Fibroblast of pulmonary artery (primary cell): ENCODE results near the gene STRA8.

Experiments
- DNase-seq: peaks from one replicate; pipeline ENCODE4 v3.0.0-alpha.2; 2010; ENCODE audit warnings: low read depth
- H3K4me3 ChIP-seq: replicated peaks from 2 replicates; pipeline ENCODE4 v1.5.1; 2011; ENCODE audit warnings: low read depth, mild to moderate bottlenecking, control low read depth, low read length, moderate library complexity
- CTCF ChIP-seq: IDR thresholded peaks from 2 replicates; pipeline ENCODE4 v1.5.1; 2011; ENCODE audit warnings: mild to moderate bottlenecking, control low read depth, low read length, inconsistent platforms; ENCODE audit errors: missing control alignments

Gene STRA8

DNA sequence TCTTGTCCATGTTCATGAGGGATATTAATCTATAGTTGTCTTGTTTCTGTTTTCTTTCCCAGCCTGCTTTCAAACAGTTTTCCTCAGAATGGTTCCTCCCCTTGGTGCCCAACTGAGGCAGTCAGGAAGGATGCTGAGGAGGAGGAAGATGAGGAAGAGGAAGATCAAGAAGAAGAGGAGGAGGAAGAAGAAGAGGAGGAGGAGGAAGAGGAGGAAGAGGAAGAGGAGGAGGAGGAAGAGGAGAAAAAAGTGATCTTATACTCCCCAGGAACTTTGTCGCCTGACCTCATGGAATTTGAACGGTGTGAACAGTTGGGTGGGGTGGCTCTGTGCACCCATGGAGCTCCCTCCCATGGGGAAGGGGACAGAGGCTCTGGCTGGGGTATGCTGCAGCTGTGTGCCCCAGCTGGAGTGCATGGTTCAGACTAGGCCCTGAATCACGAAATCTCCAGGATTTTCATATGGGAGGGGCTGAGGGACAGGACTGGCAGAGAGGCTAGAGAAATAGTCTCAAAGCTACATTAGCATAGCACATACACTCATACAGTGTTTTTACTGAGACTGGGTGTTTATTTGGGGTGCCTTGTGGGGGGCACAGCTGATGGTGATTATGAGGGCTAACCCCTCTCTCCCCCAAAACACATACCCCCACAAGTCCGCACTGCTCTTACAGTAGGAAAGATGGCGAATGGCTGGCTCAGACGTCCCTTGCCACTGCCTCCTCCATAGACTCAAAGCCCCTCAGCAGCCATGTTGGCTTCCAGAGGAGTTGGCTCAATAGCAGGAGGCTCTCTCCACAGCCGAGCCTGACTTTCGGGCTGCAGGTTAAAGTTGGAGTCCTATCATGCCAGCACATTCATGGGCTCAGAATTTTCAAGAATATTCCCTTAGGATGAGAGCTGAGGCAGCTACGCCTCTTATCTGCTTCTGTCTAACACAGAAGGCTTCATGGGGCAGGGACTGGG is 11.9 kb downstream of the STRA8 start:
- no peak for TF ChIP-seq CTCF
- no peak for DNase-seq
- H3K4me3 ChIP-seq: no peak overlapping the region

DNA sequence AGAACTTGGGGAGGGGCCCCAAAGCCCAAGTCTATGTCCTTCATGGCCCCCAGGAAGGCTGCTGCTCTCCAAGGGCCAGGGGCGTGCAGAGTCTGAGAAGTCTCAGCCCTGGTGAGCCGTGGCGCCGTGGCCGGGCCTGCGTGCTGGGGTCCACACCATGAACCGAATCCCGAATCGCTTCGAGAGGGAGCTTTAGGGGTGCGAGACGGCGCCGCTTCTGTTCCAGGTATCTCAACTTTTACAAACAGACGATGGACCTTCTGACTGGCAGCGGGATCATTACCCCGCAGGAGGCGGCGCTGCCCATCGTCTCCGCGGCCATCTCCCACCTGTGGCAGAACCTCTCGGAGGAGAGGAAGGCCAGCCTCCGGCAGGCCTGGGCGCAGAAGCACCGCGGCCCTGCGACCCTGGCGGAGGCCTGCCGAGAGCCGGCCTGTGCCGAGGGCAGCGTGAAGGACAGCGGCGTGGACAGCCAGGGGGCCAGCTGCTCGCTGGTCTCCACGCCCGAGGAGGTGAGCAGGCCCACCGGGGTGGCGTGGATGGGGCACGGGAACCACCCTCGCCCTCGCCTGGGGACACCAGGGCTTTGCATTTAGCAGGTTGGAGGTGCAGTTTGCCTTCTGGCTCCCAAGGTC is 12.7 kb downstream of the STRA8 start:
- no peak for TF ChIP-seq CTCF
- H3K4me3 ChIP-seq: no peak overlapping the region
- no peak for DNase-seq

DNA sequence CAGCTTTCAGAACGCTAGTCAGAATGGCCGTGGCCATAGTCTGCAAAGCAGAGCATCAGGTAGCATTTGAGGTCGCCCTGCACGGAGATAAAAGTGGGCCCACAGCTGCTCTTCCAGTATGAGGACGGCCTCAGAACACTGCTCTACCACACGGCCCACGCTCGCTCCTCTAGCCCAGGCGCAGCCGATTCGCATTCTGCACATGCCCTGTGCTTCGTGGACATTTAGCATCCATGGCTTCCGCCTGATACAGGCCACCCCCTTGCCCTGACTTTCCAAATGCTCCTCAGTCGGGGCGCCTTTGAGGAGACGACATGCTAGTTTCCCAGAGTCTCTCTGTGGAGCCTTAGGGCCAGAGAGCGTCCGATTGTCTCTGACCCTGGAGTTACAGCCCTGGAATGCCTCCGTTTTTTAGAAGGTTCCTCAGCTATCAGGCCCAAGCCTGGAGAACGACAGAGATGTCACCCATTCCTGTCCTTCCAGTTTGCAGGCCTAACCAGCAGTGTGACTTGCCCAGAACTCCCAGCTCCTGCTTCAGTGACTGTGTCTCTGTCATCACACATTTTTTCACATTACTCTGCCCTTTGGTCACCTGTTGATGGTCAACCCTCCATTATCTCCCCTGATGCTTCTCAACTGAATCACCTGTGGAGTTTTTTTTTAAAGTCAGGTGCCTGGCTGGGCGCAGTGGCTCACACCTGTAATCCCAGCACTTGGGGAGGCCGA is 14.3 kb downstream of the STRA8 start:
- no peak overlapping the region for H3K4me3 ChIP-seq
- no peak for TF ChIP-seq CTCF
- DNase-seq: no peak

- DNase-seq: no peak
Measured at GRCh38 chr7:135248546-135248945, 14.9 kb downstream of the STRA8 start.

DNA sequence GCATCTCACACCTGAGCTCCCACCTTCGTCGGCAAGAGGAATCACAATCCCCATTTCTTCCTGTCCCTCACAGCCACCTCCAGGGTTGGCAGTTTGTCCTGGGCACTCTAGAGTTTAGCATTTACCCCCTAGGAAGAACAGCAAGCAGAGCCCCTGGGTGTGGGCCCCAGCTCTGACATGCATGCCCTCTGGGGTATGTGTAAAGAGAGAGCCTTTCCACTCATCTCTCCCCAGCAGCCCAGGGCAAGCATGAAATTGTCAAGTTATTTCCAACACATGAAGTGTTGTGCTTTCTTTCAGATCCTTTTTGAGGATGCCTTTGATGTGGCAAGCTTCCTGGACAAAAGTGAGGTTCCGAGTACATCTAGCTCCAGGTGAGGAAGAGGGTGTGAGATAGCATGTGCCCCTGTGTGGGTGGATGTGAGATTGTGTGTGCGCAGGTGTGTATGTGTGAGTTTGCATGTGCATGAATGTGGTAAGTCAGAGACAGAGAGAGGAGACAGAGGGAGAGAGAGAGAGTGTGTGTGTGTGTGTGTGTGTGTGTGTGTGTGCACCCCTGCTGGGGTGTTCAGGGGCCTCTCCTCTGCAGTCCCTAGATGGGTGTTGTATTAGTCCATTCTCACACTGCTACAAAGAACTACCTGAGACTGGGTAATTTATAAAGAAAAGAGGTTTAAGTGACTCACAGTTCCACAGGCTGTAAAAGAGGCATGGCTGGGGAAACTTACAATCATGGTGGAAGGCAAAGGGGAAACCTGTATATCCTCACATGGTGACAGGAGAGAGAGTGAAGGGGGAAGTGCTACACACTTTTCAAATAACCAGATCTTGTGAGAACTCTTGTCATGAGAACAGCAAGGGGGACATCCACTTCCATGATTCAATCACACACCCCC is 18.1 kb downstream of the STRA8 start:
- TF ChIP-seq CTCF: no peak
- DNase-seq: no peak
- H3K4me3 ChIP-seq: no peak overlapping the region

More at GRCh38 chr7:135248546-135248945, 14.9 kb downstream of the STRA8 start:
- H3K4me3 ChIP-seq: no peak overlapping the region
- no peak for TF ChIP-seq CTCF
